Mucosa of descending colon (tissue), 3 donors: ENCODE data around the gene PDE3A. TPM values are rescaled to one million over a fixed set of nuclear protein-coding genes. Genes with fewer than 3 reads are reported as not detected.

Experiments used
- ATAC-seq: fragments of 200-7000 bp; cut with Tn5 transposase; one replicate; pipeline ENCODE4 v1.9.1; 2020; ENCODE audit warnings: mild to moderate bottlenecking, moderate library complexity
- DNase-seq, 3 donors: peaks; one replicate each; pipeline ENCODE4 v3.0.0-alpha.2; 2020
- H3K36me3 ChIP-seq: fragments of 200-600 bp; one replicate; pipeline ENCODE4 v1.8.0; 2021; ENCODE audit warnings: low read depth, mild to moderate bottlenecking
- H3K4me1 ChIP-seq: fragments of 200-600 bp; one replicate; pipeline ENCODE4 v1.8.0; 2021; ENCODE audit warnings: low read depth, mild to moderate bottlenecking
- H3K4me3 ChIP-seq: fragments of 200-600 bp; one replicate; pipeline ENCODE4 v1.8.0; 2021; ENCODE audit warnings: mild to moderate bottlenecking
- H3K9me3 ChIP-seq: fragments of 200-600 bp; one replicate; pipeline ENCODE4 v1.8.0; 2021; ENCODE audit warnings: mild to moderate bottlenecking
- intact Hi-C, 2 donors: fragments of 100-400 bp; cut with DNase I in 1 of 2; cut with micrococcal nuclease in 1 of 2; formaldehyde crosslinking; loops; one replicate each; pipeline versions ENCODE4 v1.11.0 to v1.11.1; 2022; cut with DNase I, micrococcal nuclease
- total RNA-seq, 3 donors: library from RNA; stranded (reverse); fragmentation: NEBNext Ultra II Directional in 2 of 3; extraction: Animal tissue kit (Norgen Biotek cat#: 25700) in 2 of 3; gene quantifications; one replicate each; pipeline versions ENCODE4 v1.2.1 to v1.2.4, GENCODE V29; 2021 to 2023
- TF ChIP-seq, protein P1 (sequence below): fragments of 200-600 bp; IDR thresholded peaks from one replicate; pipeline ENCODE4 v1.8.0; 2022; ENCODE audit warnings: antibody characterized with exemption, mild to moderate bottlenecking
- donor health status: DM: no; HTN: no; CAD: no; lungs with moderate emphysema.
- donor health status: DM: no; HTN: no; CAD: no.
- donor health status: DM: no; HTN: yes; CAD: no.

The PDE3A gene
- total RNA-seq, 3 donors from 2014 or later = 47.2 to 84.1 (median 83.9) TPM

DNA sequence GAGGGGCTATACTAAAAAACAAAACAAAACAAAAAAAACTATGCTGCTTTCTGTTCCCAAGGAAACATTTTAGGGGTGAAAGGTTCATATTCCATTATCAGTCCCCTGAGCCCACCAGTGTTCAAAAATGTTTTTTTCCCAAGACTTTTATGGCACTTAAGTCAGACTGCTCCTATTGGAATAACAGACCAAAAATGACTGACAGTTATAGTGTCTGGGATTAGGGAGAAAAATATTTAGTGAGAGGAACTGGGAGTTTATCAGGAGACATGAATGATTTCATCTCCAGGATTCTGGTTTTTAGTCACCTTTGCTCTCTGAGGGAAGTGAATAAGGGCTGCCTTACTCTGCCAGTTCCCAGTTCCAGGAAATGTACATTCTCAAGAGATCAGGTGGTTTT is 68.0 kb downstream of the PDE3A start:
- intact Hi-C loops = no loop called here
- peak; percentile 76 for ATAC-seq
- Histone ChIP-seq H3K4me1 (peaks cover 7% of the 10 kb centered on the region), H3K4me3 (no peak overlapping the region), H3K9me3 (no peaks in the 10 kb centered on the region), H3K36me3 (no peaks in the 10 kb centered on the region)
- no peak for DNase-seq
- TF ChIP-seq, protein P1, sequence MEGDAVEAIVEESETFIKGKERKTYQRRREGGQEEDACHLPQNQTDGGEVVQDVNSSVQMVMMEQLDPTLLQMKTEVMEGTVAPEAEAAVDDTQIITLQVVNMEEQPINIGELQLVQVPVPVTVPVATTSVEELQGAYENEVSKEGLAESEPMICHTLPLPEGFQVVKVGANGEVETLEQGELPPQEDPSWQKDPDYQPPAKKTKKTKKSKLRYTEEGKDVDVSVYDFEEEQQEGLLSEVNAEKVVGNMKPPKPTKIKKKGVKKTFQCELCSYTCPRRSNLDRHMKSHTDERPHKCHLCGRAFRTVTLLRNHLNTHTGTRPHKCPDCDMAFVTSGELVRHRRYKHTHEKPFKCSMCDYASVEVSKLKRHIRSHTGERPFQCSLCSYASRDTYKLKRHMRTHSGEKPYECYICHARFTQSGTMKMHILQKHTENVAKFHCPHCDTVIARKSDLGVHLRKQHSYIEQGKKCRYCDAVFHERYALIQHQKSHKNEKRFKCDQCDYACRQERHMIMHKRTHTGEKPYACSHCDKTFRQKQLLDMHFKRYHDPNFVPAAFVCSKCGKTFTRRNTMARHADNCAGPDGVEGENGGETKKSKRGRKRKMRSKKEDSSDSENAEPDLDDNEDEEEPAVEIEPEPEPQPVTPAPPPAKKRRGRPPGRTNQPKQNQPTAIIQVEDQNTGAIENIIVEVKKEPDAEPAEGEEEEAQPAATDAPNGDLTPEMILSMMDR = no peak

DNA sequence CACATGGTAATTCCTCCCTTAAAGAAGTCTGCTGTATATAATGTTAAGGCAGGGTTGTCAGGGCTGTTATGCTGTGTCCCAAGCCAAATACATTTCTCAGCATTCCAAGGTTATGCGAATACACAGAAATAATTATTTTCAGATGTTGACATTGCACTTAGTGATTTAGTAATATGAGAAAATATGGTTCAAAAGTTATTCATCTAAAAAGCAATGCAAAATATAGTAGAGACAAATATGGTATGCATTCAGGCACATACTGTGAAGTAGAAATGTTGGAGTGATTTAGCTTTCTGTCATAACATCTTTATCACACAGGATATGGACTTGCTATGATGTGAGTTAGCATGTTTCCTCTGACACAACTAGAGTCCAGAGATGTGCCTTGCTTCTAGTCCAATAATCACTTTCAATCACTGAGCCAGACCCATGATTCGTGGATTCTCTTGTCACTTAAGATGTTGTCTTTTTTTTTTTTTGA is 70.0 kb downstream of the PDE3A start:
- intact Hi-C loops = no loop called here
- ATAC-seq = no peak
- DNase-seq = no peak
- peaks cover 10% of the 10 kb centered on the region for H3K4me1 ChIP-seq
- H3K9me3 ChIP-seq = no peaks in the 10 kb centered on the region
- TF ChIP-seq, protein P1 = no peak
- no peak overlapping the region for H3K4me3 ChIP-seq
- no peaks in the 10 kb centered on the region for H3K36me3 ChIP-seq

DNA sequence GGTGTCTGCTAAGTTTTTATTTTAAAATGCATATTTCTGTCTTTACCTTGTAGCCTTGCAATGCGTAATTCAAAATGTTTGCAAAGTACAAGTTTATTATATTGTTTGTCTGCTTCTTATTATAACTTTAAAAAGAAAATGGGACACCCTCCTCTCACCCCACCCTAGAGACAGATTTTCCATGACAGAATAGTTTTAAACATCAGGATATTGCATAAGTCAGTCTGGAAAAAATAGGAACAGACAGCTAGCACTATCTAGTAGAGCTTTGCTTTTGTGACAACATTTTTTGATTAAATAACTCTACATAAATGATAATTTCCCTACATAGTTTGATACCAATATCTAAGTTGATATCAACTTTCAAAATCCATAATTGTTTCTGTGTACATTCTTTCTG is 71.3 kb downstream of the PDE3A start:
- Histone ChIP-seq H3K4me3 (no peak overlapping the region), H3K9me3 (no peaks in the 10 kb centered on the region), H3K36me3 (no peaks in the 10 kb centered on the region), H3K4me1 (peaks cover 19% of the 10 kb centered on the region)
- no peak for DNase-seq
- ATAC-seq = no peak
- intact Hi-C loops = no loop called here
- TF ChIP-seq, protein P1 = no peak

DNA sequence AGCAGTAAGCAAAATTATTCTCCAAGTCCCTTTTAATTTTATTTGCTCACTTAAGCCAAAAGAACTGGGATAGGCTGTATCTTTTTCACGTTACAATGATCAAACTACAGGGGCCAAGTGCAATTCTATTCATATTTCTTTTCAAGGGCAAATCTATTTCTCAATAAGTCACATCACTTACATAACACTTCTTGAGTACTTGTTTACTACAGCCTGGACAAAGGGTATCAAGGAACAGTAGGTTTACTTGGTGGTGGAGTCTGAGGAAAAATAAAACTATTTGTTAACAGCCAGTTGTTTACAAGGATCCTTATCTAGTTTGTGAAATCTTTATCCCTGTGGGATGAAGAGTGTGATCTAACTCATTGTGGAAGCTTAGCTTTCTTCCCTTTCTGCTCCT is 72.1 kb downstream of the PDE3A start:
- Histone ChIP-seq H3K4me1 (peaks cover 19% of the 10 kb centered on the region), H3K36me3 (no peaks in the 10 kb centered on the region), H3K9me3 (no peaks in the 10 kb centered on the region), H3K4me3 (no peak overlapping the region)
- intact Hi-C loops = no loop called here
- TF ChIP-seq, protein P1 = no peak
- no peak for ATAC-seq
- DNase-seq = no peak

DNA sequence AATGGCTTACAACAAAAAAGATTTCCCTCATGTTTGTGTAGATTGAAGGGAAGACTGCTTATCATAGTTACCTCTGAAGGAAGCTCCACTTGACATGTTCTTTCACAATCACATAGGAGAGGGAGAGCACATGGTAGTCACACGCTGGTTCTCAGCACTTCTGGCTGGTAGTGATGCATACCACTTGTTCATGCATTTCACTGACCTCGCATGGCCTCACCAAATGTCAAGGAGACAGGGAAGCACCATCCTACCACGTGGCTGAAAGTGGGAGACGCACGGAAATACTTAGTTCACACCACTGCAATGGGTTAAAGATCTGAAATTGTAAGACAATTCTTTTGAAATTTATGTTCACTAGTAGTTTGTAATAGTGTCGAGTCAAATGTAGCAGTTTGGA is 74.0 kb downstream of the PDE3A start:
- intact Hi-C loops = no loop called here
- ATAC-seq = no peak
- DNase-seq = no peak
- Histone ChIP-seq H3K9me3 (no peaks in the 10 kb centered on the region), H3K4me1 (peaks cover 13% of the 10 kb centered on the region), H3K36me3 (no peaks in the 10 kb centered on the region), H3K4me3 (no peak overlapping the region)
- TF ChIP-seq, protein P1 = no peak

DNA sequence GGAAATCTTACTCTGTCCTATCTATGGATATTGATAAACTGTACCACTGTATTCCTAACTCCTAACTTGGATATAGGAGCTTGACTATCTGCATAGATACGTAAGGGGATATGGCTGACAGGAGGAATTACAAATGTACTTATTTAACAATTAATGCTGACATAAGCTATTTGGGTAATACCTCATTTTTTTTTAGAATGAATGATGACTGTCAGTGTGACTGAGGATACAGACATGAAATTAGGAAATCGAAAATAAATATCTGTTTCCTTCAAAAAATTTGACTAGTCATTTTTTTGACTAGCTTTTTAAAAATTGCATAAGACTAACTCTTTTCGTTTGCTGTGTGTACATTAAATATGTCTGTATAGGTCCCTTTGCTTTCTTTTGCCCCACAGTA is 74.9 kb downstream of the PDE3A start:
- intact Hi-C loops = no loop called here
- H3K4me1 ChIP-seq = peaks cover 13% of the 10 kb centered on the region
- ATAC-seq (no peak), DNase-seq (no peak)
- TF ChIP-seq, protein P1 = no peak
- H3K4me3 ChIP-seq = no peak overlapping the region
- no peaks in the 10 kb centered on the region for H3K9me3 ChIP-seq
- H3K36me3 ChIP-seq = no peaks in the 10 kb centered on the region
